ENCODE data around the gene RNASE1.

GRCh38 chr14:20827326-20827725 is 24.7 kb upstream of the RNASE1 start:
- TF ChIP-seq CTCF (conservative IDR thresholded peaks at IDR 0.05; ENCODE audit: low read length) (no peak), EZH2phosphoT487 (IDR thresholded peaks at IDR 0.05; ENCODE audit: borderline replicate concordance) (no peak)
